GM12878 (cell line): Measurements from ENCODE around the gene KIAA1671. TPM values are rescaled to one million over a fixed set of nuclear protein-coding genes. Genes with fewer than 3 reads are reported as not detected.

ENCODE experiments used
- ATAC-seq: fragments of 200-7000 bp; cut with Tn5 transposase; 3 replicates; pipeline ENCODE4 v1.9.1; 2020; ENCODE audit warnings: mild to moderate bottlenecking, moderate library complexity
- BruUV-seq: library from RNA; stranded (reverse); fragments of 400-500 nt; replicated peaks from 2 replicates; lab custom pipeline; 2021; lab: Mats Ljungman, UMichigan
- CTCF ChIA-PET: fragments of 300-600 bp; sonication (Branson Sonifier 250); formaldehyde crosslinking; extraction: SDS; loops from one replicate; lab custom pipeline; 2021; ENCODE audit warnings: inconsistent platforms; lab: Yijun Ruan, JAX
- POLR2A ChIA-PET: fragments of 350-600 bp; formaldehyde crosslinking; extraction: SDS; loops from one replicate; lab custom pipeline; 2021; ENCODE audit warnings: inconsistent platforms; lab: Charles Lee
- RAD21 ChIA-PET: fragments of 300-600 bp; sonication (Branson Sonifier 250); formaldehyde crosslinking; loops from one replicate; lab custom pipeline; 2023; ENCODE audit warnings: antibody characterized with exemption; ENCODE audit not compliant: unreplicated experiment; lab: Charles Lee
- SMC1A ChIA-PET: fragments of 300-600 bp; sonication (Branson Sonifier 250); formaldehyde crosslinking; loops from one replicate; lab custom pipeline; 2023; ENCODE audit not compliant: unreplicated experiment, uncharacterized antibody; lab: Charles Lee
- DNase-seq: peaks from one replicate; pipeline ENCODE4 v3.0.0-alpha.2; 2011; ENCODE audit warnings: low read depth, low spot score
- FAIRE-seq: peaks from 3 replicates; lab custom pipeline; 2011; peaks lifted over from hg19 to GRCh38; lab: Jason Lieb, UNC
- H2AFZ ChIP-seq: 2 replicates; pipeline ENCODE4 v1.6.0; 2011; ENCODE audit warnings: low read depth, low read length, control low read depth; ENCODE audit not compliant: control insufficient read depth
- H3K27ac ChIP-seq: 2 replicates; pipeline ENCODE4 v1.5.1; 2011; ENCODE audit warnings: control low read depth; ENCODE audit not compliant: control insufficient read depth, insufficient read depth
- H3K27me3 ChIP-seq, 2 experiments: replicated peaks in 1 of 2; 2 replicates each; pipeline versions ENCODE4 v1.6.0 to v1.6.1; 2011; ENCODE audit warnings: low read length in 1 of 2; ENCODE audit not compliant: control insufficient read depth in 2 of 2, insufficient read depth in 2 of 2
- H3K36me3 ChIP-seq, 2 experiments: 2 replicates each; pipeline ENCODE4 v1.5.1; 2011; ENCODE audit warnings: low read length in 1 of 2; ENCODE audit not compliant: control insufficient read depth in 2 of 2, insufficient read depth in 2 of 2
- H3K4me1 ChIP-seq: 2 replicates; pipeline ENCODE4 v1.6.1; 2011; ENCODE audit warnings: mild to moderate bottlenecking, low read length, moderate library complexity, mixed read lengths; ENCODE audit not compliant: control insufficient read depth, insufficient read depth
- H3K4me2 ChIP-seq: 2 replicates; pipeline ENCODE4 v1.6.0; 2011; ENCODE audit warnings: control low read depth; ENCODE audit not compliant: control insufficient read depth, insufficient read depth
- H3K4me3 ChIP-seq: fragments of 200-600 bp; sonication (generic); 2 replicates; pipeline ENCODE4 v1.5.1; 2016
- H3K79me2 ChIP-seq: 2 replicates; pipeline ENCODE4 v1.6.0; 2011; ENCODE audit warnings: low read length; ENCODE audit not compliant: control insufficient read depth, insufficient read depth
- H3K9ac ChIP-seq: 2 replicates; pipeline ENCODE4 v1.8.0; 2011; ENCODE audit warnings: low read length, control low read depth, mixed read lengths; ENCODE audit not compliant: control insufficient read depth, insufficient read depth
- H3K9me3 ChIP-seq: replicated peaks from 3 replicates; pipeline ENCODE4 v1.5.1; 2011; ENCODE audit warnings: mild to moderate bottlenecking, low read length; ENCODE audit not compliant: control insufficient read depth, insufficient read depth
- H4K20me1 ChIP-seq: 2 replicates; pipeline ENCODE4 v1.6.0; 2011; ENCODE audit not compliant: control insufficient read depth, insufficient read depth
- BACH1 ChIP-seq: fragments of 450-650 bp; IDR thresholded peaks from 2 replicates; pipeline ENCODE4 v1.6.1; 2017; ENCODE audit warnings: mild to moderate bottlenecking, borderline replicate concordance
- CEBPB ChIP-seq, 2 experiments: fragments of 150-350 bp in 1 of 2; IDR thresholded peaks; 2 replicates each; pipeline ENCODE4 v1.6.1; 2012 to 2014; ENCODE audit warnings: low read depth in 2 of 2, low read length in 2 of 2, borderline replicate concordance in 1 of 2, inconsistent platforms in 1 of 2
- EP300 ChIP-seq, 2 experiments: fragments of 150-350 bp in 1 of 2; IDR thresholded peaks; 2 replicates each; pipeline ENCODE4 v1.6.1; 2011 to 2012; ENCODE audit warnings: low read depth in 2 of 2, low read length in 2 of 2, borderline replicate concordance in 1 of 2, improper control_type of control experiment in 1 of 2, inconsistent platforms in 1 of 2; ENCODE audit not compliant: control insufficient read depth in 1 of 2
- HDAC6 ChIP-seq: fragments of 200-600 bp; sonication (generic); IDR thresholded peaks from one replicate; pipeline ENCODE4 v1.8.0; 2017; ENCODE audit warnings: antibody characterized with exemption; ENCODE audit not compliant: unreplicated experiment
- KAT2A ChIP-seq: conservative IDR thresholded peaks from 2 replicates; pipeline ENCODE4 v1.6.1; 2011; ENCODE audit warnings: low read depth, low read length; ENCODE audit not compliant: control insufficient read depth
- MEF2B ChIP-seq: fragments of 450-650 bp; IDR thresholded peaks from 2 replicates; pipeline ENCODE4 v1.6.1; 2018; ENCODE audit warnings: mild to moderate bottlenecking, moderate library complexity; ENCODE audit not compliant: partially characterized antibody, poor library complexity, severe bottlenecking
- MXI1 ChIP-seq: fragments of 150-350 bp; IDR thresholded peaks from 2 replicates; pipeline ENCODE4 v1.6.1; 2011; ENCODE audit warnings: low read depth, mild to moderate bottlenecking, inconsistent platforms, low read length, improper control_type of control experiment
- NBN ChIP-seq: fragments of 450-650 bp; IDR thresholded peaks from 2 replicates; pipeline ENCODE4 v1.6.1; 2016
- NRF1 ChIP-seq: conservative IDR thresholded peaks from 2 replicates; pipeline ENCODE4 v1.6.1; 2011; ENCODE audit warnings: mild to moderate bottlenecking, low read depth, low read length, improper control_type of control experiment
- POLR2AphosphoS5 ChIP-seq: IDR thresholded peaks from 2 replicates; pipeline ENCODE4 v1.6.1; 2011; ENCODE audit warnings: mild to moderate bottlenecking, low read length, inconsistent platforms
- RAD21 ChIP-seq: IDR thresholded peaks from 2 replicates; pipeline ENCODE4 v1.6.1; 2011; ENCODE audit warnings: mild to moderate bottlenecking, low read depth, low read length, moderate library complexity; ENCODE audit not compliant: insufficient read depth
- SIX5 ChIP-seq: IDR thresholded peaks from 2 replicates; pipeline ENCODE4 v1.6.1; 2011; ENCODE audit warnings: mild to moderate bottlenecking, low read depth, low read length, moderate library complexity; ENCODE audit not compliant: severe bottlenecking
- SREBF2 ChIP-seq: IDR thresholded peaks from 2 replicates; pipeline ENCODE4 v1.6.1; 2012; ENCODE audit warnings: mild to moderate bottlenecking, low read length
- TBL1XR1 ChIP-seq: IDR thresholded peaks from 2 replicates; pipeline ENCODE4 v1.6.1; 2012; ENCODE audit warnings: low read depth, low read length, improper control_type of control experiment
- ZNF24 ChIP-seq: fragments of 450-650 bp; IDR thresholded peaks from 2 replicates; pipeline ENCODE4 v1.6.1; 2017; ENCODE audit warnings: antibody characterized with exemption, mild to moderate bottlenecking
- WGBS: methylation state at CpG from one replicate; pipeline ENCODE4 v1.1.6; 2016; ENCODE audit warnings: low lambda C conversion rate; ENCODE audit not compliant: insufficient replicate concordance, insufficient coverage; ENCODE audit errors: missing lambda C conversion rate; 5-methylcytosine and 5-hydroxymethylcytosine counted together
- in situ Hi-C: fragments of 300-500 bp; cut with MboI; formaldehyde crosslinking; loops from 9 replicates; pipeline ENCODE4 v1.14.3; 2018; ENCODE audit warnings: mixed read lengths
- intact Hi-C: fragments of 100-400 bp; cut with micrococcal nuclease; formaldehyde crosslinking; loops from one replicate; pipeline ENCODE4 v1.14.2; 2022; ENCODE audit not compliant: unreplicated experiment
- polyA plus RNA-seq, 11 experiments: library from polyadenylated mRNA; depleted of rRNA in 4 of 11; unstranded in 6 of 11; stranded (reverse) in 5 of 11; fragments of >200 nt; fragmentation: Nextera tagmentation in 4 of 11; fragmentation: Illumina TruSeq in 1 of 11; extraction: Ambion mirVana in 4 of 11; extraction: Trizol in 1 of 11; gene quantifications; 1 replicate in 1 of 11; 2 replicates in 10 of 11; pipeline versions ENCODE4 v1.2.1 to v1.2.3, GENCODE V29; 2011 to 2016; ENCODE audit warnings: inconsistent platforms in 2 of 11, missing spikeins in 2 of 11, low read depth in 1 of 11
- total RNA-seq, 4 experiments: library from RNA; depleted of rRNA in 3 of 4; stranded (reverse); fragments of >200 nt in 3 of 4; fragmentation: Illumina TruSeq in 1 of 4; extraction: Trizol in 1 of 4; gene quantifications; 2 replicates each; pipeline versions ENCODE4 v1.2.1 to v1.2.3, GENCODE V29; 2013 to 2021

KIAA1671 gene
- total and polyA plus RNA-seq, 10 of the 15 experiments (the other 5 are each of a cell fraction or from before 2014, with no cell fraction given): 0.05 to 2.7 (median 0.33) TPM

GRCh38 chr22:25219211-25219689 lies 266.7 kb downstream of the KIAA1671 start, which contains the start of gene CRYBB2:
Gene CRYBB2, plus strand, starts transcription at chr22:25219639. Its CDS starts 1,791 bp downstream, at chr22:25221430.
- FAIRE-seq (no peak), ATAC-seq (no peak), DNase-seq (no peak)
- no peak within 1 kb of the TSS for H2AFZ ChIP-seq
- no peaks in the 10 kb centered on the region; the same call in 1 of the 2 replicates for H4K20me1 ChIP-seq
- in situ Hi-C loops: no loop called here
- RAD21 ChIA-PET: no interaction called here
- CTCF ChIA-PET: no interaction called here
- POLR2A ChIA-PET: no interaction called here
- BruUV-seq: no TSS peak
- H3K4me2 ChIP-seq: no peak within 1 kb of the TSS
- no peak within 1 kb of the TSS for H3K4me3 ChIP-seq
- 44% methylated on average over 19 of the region's 19 CpGs for WGBS
- intact Hi-C loops: no loop called here
- SMC1A ChIA-PET: no interaction called here
- H3K9me3 ChIP-seq: no peaks in the 10 kb centered on the region
- H3K36me3 ChIP-seq: no peaks in the 10 kb centered on the region
- no peak within 1 kb of the TSS for H3K9ac ChIP-seq
- H3K27me3 ChIP-seq: no peaks in the 10 kb centered on the region
- no peak within 1 kb of the TSS for H3K27ac ChIP-seq
- TF ChIP-seq MXI1 (no peak), POLR2AphosphoS5 (no peak), CEBPB (IDR thresholded peaks at IDR 0.05; ENCODE audit: borderline replicate concordance in 1 of 2, low read depth in 2 of 2, low read length in 2 of 2) (no peak), MEF2B (no peak), NRF1 (no peak), ZNF24 (no peak), SREBF2 (no peak), NBN (no peak), BACH1 (no peak), KAT2A (no peak), RAD21 (no peak), EP300 (IDR thresholded peaks at IDR 0.05; ENCODE audit: borderline replicate concordance in 1 of 2, control insufficient read depth in 1 of 2, low read depth in 2 of 2, low read length in 2 of 2) (no peak), SIX5 (no peak), TBL1XR1 (no peak), HDAC6 (no peak)
- no peaks in the 10 kb centered on the region for H3K79me2 ChIP-seq
- no peaks in the 10 kb centered on the region for H3K4me1 ChIP-seq
